ENCODE data around the gene CDH19.

The CDH19 gene

DNA sequence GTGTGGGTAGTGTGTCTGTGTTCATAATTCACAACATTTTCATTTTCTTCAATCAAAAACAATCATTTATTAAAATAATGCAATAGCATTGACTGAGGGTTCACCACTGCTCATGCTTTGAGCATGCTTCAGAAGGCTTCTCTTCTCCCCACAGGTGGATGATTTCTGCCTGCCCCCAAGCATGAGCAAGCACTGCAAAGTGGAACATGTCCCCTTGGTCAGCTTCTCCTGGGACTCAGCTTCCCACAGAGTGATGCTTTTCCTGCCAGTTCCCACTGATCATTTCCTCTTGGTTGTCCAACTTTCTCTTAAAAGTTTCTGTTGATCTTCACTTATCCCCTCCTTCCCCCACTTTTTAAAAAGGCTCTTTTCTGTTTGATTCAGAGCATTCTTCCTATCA lies 31.5 kb upstream of the CDH19 start:
- no peak for DNase-seq (ENCODE audit: low read depth)
- TF ChIP-seq, protein P1, sequence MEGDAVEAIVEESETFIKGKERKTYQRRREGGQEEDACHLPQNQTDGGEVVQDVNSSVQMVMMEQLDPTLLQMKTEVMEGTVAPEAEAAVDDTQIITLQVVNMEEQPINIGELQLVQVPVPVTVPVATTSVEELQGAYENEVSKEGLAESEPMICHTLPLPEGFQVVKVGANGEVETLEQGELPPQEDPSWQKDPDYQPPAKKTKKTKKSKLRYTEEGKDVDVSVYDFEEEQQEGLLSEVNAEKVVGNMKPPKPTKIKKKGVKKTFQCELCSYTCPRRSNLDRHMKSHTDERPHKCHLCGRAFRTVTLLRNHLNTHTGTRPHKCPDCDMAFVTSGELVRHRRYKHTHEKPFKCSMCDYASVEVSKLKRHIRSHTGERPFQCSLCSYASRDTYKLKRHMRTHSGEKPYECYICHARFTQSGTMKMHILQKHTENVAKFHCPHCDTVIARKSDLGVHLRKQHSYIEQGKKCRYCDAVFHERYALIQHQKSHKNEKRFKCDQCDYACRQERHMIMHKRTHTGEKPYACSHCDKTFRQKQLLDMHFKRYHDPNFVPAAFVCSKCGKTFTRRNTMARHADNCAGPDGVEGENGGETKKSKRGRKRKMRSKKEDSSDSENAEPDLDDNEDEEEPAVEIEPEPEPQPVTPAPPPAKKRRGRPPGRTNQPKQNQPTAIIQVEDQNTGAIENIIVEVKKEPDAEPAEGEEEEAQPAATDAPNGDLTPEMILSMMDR (conservative IDR thresholded peaks at IDR 0.05; ENCODE audit: low read length), result no peak
- H3K4me3 ChIP-seq (ENCODE audit: low read length), result no peak overlapping the region

DNA sequence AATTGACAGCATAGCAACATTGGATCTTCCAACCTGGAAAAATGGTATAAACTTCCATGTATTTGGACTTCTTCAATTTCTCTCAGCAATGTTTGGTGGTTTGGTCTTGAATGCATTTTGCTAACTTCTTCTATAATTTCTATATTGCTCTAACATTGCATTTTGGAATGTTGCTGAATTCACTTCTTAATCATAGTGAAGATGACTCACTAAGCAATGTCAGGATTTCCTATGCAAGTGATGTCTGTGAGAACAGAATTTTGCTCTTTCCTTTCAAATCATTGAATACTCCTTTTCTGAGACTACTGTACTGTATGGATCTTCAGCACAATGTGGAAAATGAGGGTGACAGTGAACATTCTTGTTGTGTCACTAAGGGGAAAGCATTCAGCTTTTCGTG lies 28.9 kb upstream of the CDH19 start:
- TF ChIP-seq, protein P1 (conservative IDR thresholded peaks at IDR 0.05; ENCODE audit: low read length), result no peak
- no peak overlapping the region for H3K4me3 ChIP-seq (ENCODE audit: low read length)
- no peak for DNase-seq (ENCODE audit: low read depth)

DNA sequence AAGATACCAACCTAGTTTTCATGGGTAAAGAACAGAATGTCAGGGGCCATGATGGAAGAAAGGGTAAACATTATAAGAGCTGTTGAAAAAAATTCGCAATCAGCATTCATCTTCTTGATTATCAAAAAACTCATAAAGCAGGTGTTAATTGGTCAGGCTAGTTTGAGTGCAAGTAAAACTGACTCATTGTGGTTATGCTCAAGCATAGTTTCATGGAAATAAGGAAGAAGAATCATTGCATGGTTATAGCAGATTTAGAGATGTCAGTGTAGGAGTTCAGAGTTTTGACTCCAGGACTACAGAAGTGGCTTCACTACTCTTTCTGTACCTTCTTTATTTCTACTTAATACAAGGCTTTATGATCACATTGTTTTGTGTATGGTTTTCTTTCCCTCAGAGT lies 26.9 kb upstream of the CDH19 start:
- TF ChIP-seq, protein P1 (conservative IDR thresholded peaks at IDR 0.05; ENCODE audit: low read length), result no peak
- no peak overlapping the region for H3K4me3 ChIP-seq (ENCODE audit: low read length)
- DNase-seq (ENCODE audit: low read depth), result no peak

DNA sequence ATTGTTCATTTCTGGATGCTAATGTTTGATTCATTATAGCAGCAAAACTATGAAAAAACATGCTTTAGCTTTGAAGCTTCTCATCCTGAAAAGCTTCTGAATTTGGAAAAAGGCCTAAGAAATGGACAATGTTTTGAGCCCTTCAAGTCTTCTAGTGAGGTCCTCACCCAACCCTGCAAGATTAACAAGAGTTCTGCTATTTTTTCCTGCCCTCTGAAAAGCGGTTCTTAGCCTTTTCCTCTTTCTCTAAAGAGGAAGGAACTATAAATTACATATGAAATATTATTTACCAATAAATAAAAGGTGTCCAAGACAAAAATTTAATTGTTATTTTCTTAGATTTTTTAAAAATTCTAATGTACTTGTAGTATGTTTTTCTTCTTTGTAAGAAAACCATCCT lies 19.9 kb upstream of the CDH19 start:
- DNase-seq (ENCODE audit: low read depth), result no peak
- TF ChIP-seq, protein P1 (conservative IDR thresholded peaks at IDR 0.05; ENCODE audit: low read length), result no peak
- no peak overlapping the region for H3K4me3 ChIP-seq (ENCODE audit: low read length)

DNA sequence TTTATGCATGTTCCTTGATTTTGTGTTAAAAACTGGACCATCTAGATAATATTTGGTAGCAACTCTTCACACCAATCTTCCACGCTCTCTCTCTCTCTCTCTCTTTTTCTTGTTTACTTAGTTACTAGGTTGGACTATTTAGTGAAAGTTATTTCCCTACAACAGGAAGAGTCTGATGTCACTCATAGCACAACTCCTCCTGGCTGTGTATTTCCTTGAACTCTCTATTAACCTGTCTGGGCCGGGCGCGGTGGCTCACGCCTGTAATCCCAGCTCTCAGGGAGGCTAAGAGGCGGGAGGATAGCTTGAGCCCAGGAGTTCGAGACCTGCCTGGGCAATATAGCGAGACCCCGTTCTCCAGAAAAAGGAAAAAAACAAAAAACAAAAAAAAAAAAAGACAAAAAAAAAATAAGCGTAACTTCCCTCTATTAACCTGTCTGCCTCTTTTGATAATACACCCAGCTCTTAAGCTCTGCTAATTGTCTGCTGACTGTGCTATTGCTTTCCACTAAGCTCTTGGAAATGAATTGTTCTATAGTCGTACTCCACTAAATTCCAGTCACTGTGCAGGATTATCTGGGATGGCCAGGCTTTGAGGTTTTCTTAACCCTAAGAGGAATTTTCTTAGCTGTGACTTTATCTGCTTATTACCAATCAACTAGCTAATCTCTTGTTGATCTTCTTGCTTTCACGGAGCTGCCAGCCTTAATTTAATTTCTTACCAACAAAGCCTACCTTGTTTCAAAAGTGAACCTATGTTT lies 18.1 kb upstream of the CDH19 start:
- no peak for DNase-seq (ENCODE audit: low read depth)
- no peak overlapping the region for H3K4me3 ChIP-seq (ENCODE audit: low read length)
- TF ChIP-seq, protein P1 (conservative IDR thresholded peaks at IDR 0.05; ENCODE audit: low read length), result no peak

DNA sequence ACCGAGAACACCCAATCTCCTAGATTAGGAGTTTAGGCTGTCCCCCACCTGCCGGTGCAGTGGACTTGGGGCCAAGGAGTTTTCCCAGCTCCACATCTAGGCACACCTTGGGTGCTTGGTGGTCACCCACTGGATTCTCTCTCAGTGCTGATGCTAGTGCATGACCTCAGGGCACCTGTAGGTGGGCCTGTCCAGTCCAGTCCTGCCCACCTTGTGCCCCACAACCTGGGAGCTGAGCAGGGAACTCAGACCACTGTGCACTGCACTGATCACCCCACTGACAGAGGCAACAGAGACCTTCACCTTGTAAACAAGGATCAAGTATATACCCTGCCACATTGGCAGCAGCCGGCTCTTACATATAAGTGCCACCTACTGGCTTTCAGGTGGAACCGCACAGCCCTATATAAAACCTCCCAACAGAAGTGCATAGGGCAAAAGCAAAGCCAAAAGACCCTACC lies 12.7 kb upstream of the CDH19 start:
- TF ChIP-seq, protein P1 (conservative IDR thresholded peaks at IDR 0.05; ENCODE audit: low read length), result no peak
- H3K4me3 ChIP-seq (ENCODE audit: low read length), result no peak overlapping the region
- DNase-seq (ENCODE audit: low read depth), result no peak

DNA sequence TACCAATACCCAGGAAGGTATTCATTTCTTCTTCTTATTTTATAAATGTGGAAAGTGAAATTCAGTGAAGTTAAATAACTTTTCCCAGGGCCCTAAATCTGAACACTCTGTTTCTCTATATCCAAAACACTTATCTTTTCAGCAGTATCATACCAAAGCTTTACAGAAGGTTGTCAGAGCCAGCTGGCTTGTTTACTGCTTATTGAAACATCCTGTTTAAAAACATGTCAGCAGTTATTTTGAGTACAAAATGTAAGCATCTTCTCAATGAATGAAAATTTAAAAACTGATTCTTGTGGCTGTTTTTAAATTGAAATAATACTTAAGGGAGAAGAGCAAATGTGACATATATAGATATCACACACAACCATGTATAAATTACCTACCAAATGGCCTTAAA lies 11.3 kb upstream of the CDH19 start:
- no peak for DNase-seq (ENCODE audit: low read depth)
- H3K4me3 ChIP-seq (ENCODE audit: low read length), result no peak overlapping the region
- TF ChIP-seq, protein P1 (conservative IDR thresholded peaks at IDR 0.05; ENCODE audit: low read length), result no peak
